HCT116 (cell line): ENCODE data around the gene ALDH3A2. TPM values are rescaled to one million over a fixed set of nuclear protein-coding genes. Genes with fewer than 3 reads are reported as not detected.
A peak's percentile ranks its signal among the peaks of the same experiment; 100 is the strongest.

Experiments
- ATAC-seq: fragments of 200-7000 bp; cut with Tn5 transposase; 2 replicates; pipeline ENCODE4 v1.9.1; 2020; ENCODE audit warnings: mild to moderate bottlenecking, moderate library complexity
- BruUV-seq: library from RNA; stranded (reverse); fragments of 400-500 nt; replicated peaks from 2 replicates; lab custom pipeline; 2021; lab: Mats Ljungman, UMichigan
- CTCF ChIA-PET: fragments of 300-600 bp; sonication (Branson Sonifier 250); formaldehyde crosslinking; loops from one replicate; lab custom pipeline; 2021; ENCODE audit warnings: antibody characterized with exemption; lab: Charles Lee
- POLR2A ChIA-PET: fragments of 300-600, 350-600 bp; sonication (Branson Sonifier 250); formaldehyde crosslinking; loops from one replicate; lab custom pipeline; 2021; ENCODE audit warnings: antibody characterized with exemption; lab: Charles Lee
- RAD21 ChIA-PET, 2 experiments: fragments of 300-600 bp; sonication (Branson Sonifier 250); formaldehyde crosslinking; loops; one replicate each; lab custom pipeline; 2023; ENCODE audit warnings: low total read pairs in 2 of 2; ENCODE audit not compliant: uncharacterized antibody in 2 of 2, unreplicated experiment in 2 of 2, low non-redundant PET in 1 of 2; lab: Charles Lee
- DNase-seq: peaks from one replicate; pipeline ENCODE4 v3.0.0-alpha.2; 2010; ENCODE audit warnings: low read depth, low spot score
- H2AFZ ChIP-seq: fragments of 200-600 bp; shearing (Covaris generic), sonication (generic); 2 replicates; pipeline ENCODE4 v1.6.1; 2017; ENCODE audit warnings: low read depth, mixed run types, mixed read lengths, antibody characterized with exemption, low read length; ENCODE audit not compliant: poor library complexity, severe bottlenecking
- H3K27ac ChIP-seq: 2 replicates; pipeline ENCODE4 v1.5.1; 2012; ENCODE audit warnings: low read depth, low read length
- H3K27me3 ChIP-seq: fragments of 200-600 bp; sonication (generic); 2 replicates; pipeline ENCODE4 v1.6.1; 2016; ENCODE audit warnings: mixed run types, low read length, mixed read lengths; ENCODE audit not compliant: insufficient read depth
- H3K36me3 ChIP-seq, 2 experiments: fragments of 200-500 bp in 1 of 2; fragments of 200-600 bp in 1 of 2; sonication (Bioruptor generic) in 1 of 2; sonication (generic) in 1 of 2; 2 replicates each; pipeline versions ENCODE4 v1.5.1 to v1.6.1; 2014 to 2016; ENCODE audit warnings: low read length in 2 of 2, inconsistent platforms in 1 of 2, mixed read lengths in 1 of 2, mixed run types in 1 of 2; ENCODE audit not compliant: insufficient read depth in 2 of 2, control insufficient read depth in 1 of 2
- H3K4me1 ChIP-seq, 2 experiments: fragments of 200-600 bp in 1 of 2; sonication (generic) in 1 of 2; 2 replicates each; pipeline versions ENCODE4 v1.5.1 to v1.6.1; 2012 to 2017; ENCODE audit warnings: low read length in 2 of 2, inconsistent platforms in 1 of 2, mild to moderate bottlenecking in 1 of 2, mixed read lengths in 1 of 2, mixed run types in 1 of 2, moderate library complexity in 1 of 2; ENCODE audit not compliant: insufficient read depth in 2 of 2, control insufficient read depth in 1 of 2
- H3K4me2 ChIP-seq: fragments of 200-600 bp; sonication (generic); 2 replicates; pipeline ENCODE4 v1.6.1; 2017; ENCODE audit warnings: mixed run types, low read length, mixed read lengths
- H3K4me3 ChIP-seq, 2 experiments: fragments of 200-600 bp in 1 of 2; sonication (generic) in 1 of 2; replicated peaks in 1 of 2; 2 replicates each; pipeline ENCODE4 v1.5.1; 2011 to 2016; ENCODE audit warnings: low read length in 2 of 2, control low read depth in 1 of 2, low read depth in 1 of 2, mild to moderate bottlenecking in 1 of 2, mixed read lengths in 1 of 2, mixed run types in 1 of 2
- H3K79me2 ChIP-seq: fragments of 200-600 bp; sonication (generic); 2 replicates; pipeline ENCODE4 v1.6.1; 2017; ENCODE audit warnings: mild to moderate bottlenecking, mixed run types, low read length, moderate library complexity, mixed read lengths; ENCODE audit not compliant: insufficient read depth
- H3K9ac ChIP-seq: fragments of 200-600 bp; sonication (generic); 2 replicates; pipeline ENCODE4 v1.6.1; 2016; ENCODE audit warnings: low read length, mixed read lengths
- H3K9me2 ChIP-seq: fragments of 200-600 bp; sonication (generic), shearing (Covaris generic); 2 replicates; pipeline ENCODE4 v1.6.1; 2017; ENCODE audit warnings: mixed run types, mild to moderate bottlenecking, moderate library complexity; ENCODE audit not compliant: insufficient read depth
- H3K9me3 ChIP-seq, 2 experiments: fragments of 200-500 bp in 1 of 2; fragments of 200-600 bp in 1 of 2; sonication (Bioruptor generic) in 1 of 2; sonication (generic) in 1 of 2; 2 replicates each; pipeline ENCODE4 v1.6.1; 2014 to 2017; ENCODE audit warnings: low read length in 2 of 2, mixed read lengths in 2 of 2, inconsistent platforms in 1 of 2, low read depth in 1 of 2, mild to moderate bottlenecking in 1 of 2, mixed run types in 1 of 2, moderate library complexity in 1 of 2; ENCODE audit not compliant: control insufficient read depth in 1 of 2, insufficient read depth in 1 of 2
- H4K20me1 ChIP-seq: fragments of 200-600 bp; sonication (generic), shearing (Covaris generic); 2 replicates; pipeline ENCODE4 v1.6.1; 2017; ENCODE audit warnings: mixed run types, mild to moderate bottlenecking, moderate library complexity; ENCODE audit not compliant: insufficient read depth
- POLR2AphosphoS5 ChIP-seq: IDR thresholded peaks from 2 replicates; pipeline ENCODE4 v1.6.1; 2011; ENCODE audit warnings: mild to moderate bottlenecking, low read depth, low read length, moderate library complexity
- RAD21 ChIP-seq: IDR thresholded peaks from 2 replicates; pipeline ENCODE4 v1.6.1; 2012; ENCODE audit warnings: low read depth, mild to moderate bottlenecking
- SP1 ChIP-seq: IDR thresholded peaks from 2 replicates; pipeline ENCODE4 v1.6.1; 2012; ENCODE audit warnings: low read depth
- TCF7L2 ChIP-seq: IDR thresholded peaks from 2 replicates; pipeline ENCODE4 v1.7.0; 2011; ENCODE audit warnings: borderline replicate concordance, inconsistent platforms; ENCODE audit not compliant: insufficient read depth, insufficient read length; ENCODE audit errors: extremely low read depth
- ZFX ChIP-seq: fragments of 450-650 bp; IDR thresholded peaks from 2 replicates; pipeline ENCODE4 v1.6.1; 2017
- intact Hi-C: fragments of 100-400 bp; cut with micrococcal nuclease; formaldehyde crosslinking; loops from 2 replicates; pipeline ENCODE4 v1.10.0; 2022
- total RNA-seq: library from RNA; stranded (reverse); gene quantifications from one replicate; pipeline ENCODE4 v1.2.1, GENCODE V29; 2021; ENCODE audit not compliant: unreplicated experiment
- TF ChIP-seq, protein P1 (sequence below), 3 experiments: fragments of 200-600 bp in 1 of 3; sonication (generic) in 1 of 3; IDR thresholded peaks in 2 of 3; conservative IDR thresholded peaks in 1 of 3; 2 replicates each; pipeline ENCODE4 v1.5.1; 2012 to 2017; ENCODE audit warnings: low read depth in 2 of 3, low read length in 2 of 3, antibody characterized with exemption in 1 of 3, borderline replicate concordance in 1 of 3, control low read depth in 1 of 3, mild to moderate bottlenecking in 1 of 3, mixed read lengths in 1 of 3, mixed run types in 1 of 3, moderate library complexity in 1 of 3; ENCODE audit not compliant: insufficient read depth in 1 of 3

The ALDH3A2 gene
- total RNA-seq, 1 experiment from 2014 or later = 86.8 TPM

GRCh38 chr17:19713462-19713861 is 64.9 kb downstream of the ALDH3A2 start:
- intact Hi-C loops = no loop called here
- CTCF ChIA-PET = interaction anchor here (0.6 kb wide), 1 partner anchor 153 kb away, joined by 4 read pairs; no protein-coding TSS in a partner anchor
- H3K27ac ChIP-seq = no peak overlapping the region

DNA sequence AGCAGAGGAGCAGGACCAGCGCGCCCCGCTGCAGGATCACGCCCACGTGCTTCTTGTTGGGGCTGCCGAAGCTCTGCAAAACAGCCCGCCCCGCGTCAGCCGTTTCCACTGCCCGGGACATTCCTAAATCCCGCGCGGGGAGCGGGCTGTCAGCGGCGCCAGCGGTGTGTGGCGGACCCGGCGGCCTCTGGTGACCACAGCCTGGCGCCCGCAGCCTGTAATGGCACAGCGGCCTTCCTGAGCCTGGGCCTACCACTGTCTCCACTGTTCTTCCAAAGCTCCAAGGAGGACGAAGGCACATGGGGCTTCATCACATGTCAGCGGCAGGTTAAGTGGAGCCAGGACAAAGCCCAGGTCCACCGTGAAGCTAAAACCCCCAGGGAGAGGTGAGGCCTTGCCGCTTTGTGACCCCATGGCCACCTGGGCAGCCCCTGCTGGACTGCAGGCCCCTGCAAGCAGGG is 65.4 kb downstream of the ALDH3A2 start:
- H3K27ac ChIP-seq = no peak overlapping the region
- no peak overlapping the region for H2AFZ ChIP-seq
- CTCF ChIA-PET = interaction anchor here (0.6 to 1.1 kb wide), 3 partner anchors 48 to 168 kb away, joined by 3 to 4 read pairs (median 4); no protein-coding TSS in a partner anchor
- TF ChIP-seq ZFX (no peak), SP1 (no peak), RAD21 (no peak), TCF7L2 (no peak), POLR2AphosphoS5 (no peak)
- TF ChIP-seq, protein P1, sequence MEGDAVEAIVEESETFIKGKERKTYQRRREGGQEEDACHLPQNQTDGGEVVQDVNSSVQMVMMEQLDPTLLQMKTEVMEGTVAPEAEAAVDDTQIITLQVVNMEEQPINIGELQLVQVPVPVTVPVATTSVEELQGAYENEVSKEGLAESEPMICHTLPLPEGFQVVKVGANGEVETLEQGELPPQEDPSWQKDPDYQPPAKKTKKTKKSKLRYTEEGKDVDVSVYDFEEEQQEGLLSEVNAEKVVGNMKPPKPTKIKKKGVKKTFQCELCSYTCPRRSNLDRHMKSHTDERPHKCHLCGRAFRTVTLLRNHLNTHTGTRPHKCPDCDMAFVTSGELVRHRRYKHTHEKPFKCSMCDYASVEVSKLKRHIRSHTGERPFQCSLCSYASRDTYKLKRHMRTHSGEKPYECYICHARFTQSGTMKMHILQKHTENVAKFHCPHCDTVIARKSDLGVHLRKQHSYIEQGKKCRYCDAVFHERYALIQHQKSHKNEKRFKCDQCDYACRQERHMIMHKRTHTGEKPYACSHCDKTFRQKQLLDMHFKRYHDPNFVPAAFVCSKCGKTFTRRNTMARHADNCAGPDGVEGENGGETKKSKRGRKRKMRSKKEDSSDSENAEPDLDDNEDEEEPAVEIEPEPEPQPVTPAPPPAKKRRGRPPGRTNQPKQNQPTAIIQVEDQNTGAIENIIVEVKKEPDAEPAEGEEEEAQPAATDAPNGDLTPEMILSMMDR (IDR thresholded peaks at IDR 0.05 in 2 of 3, conservative IDR thresholded peaks at IDR 0.05 in 1 of 3; ENCODE audit: borderline replicate concordance in 1 of 3, insufficient read depth in 1 of 3, low read depth in 2 of 3, low read length in 2 of 3) = no peak
- TF ChIP-seq, all 23 proteins: peak for 0
- BruUV-seq = no TSS peak
- intact Hi-C loops = no loop called here
- H3K36me3 ChIP-seq = no peaks in the 10 kb centered on the region
- no peaks in the 10 kb centered on the region for H3K27me3 ChIP-seq
- no peak overlapping the region for H3K9ac ChIP-seq
- no peak overlapping the region for H3K4me3 ChIP-seq
- no peak overlapping the region for H3K4me2 ChIP-seq
- no peaks in the 10 kb centered on the region for H3K9me3 ChIP-seq
- ATAC-seq (no peak), DNase-seq (no peak)
- H3K4me1 ChIP-seq = peaks cover 0 to 10% of the 10 kb centered on the region in 2 experiments; a peak in 3 of 4 replicates
- H3K79me2 ChIP-seq = no peaks in the 10 kb centered on the region
- ChIA-PET POLR2A (no interaction called here), RAD21 (no interaction called here)
- H4K20me1 ChIP-seq = no peaks in the 10 kb centered on the region
- no peaks in the 10 kb centered on the region for H3K9me2 ChIP-seq

More at GRCh38 chr17:19713462-19713861, 64.9 kb downstream of the ALDH3A2 start:
- Histone ChIP-seq H3K4me3 (no peak overlapping the region), H3K4me1 (peaks cover 0 to 6% of the 10 kb centered on the region in 2 experiments; a peak in 2 of 4 replicates)
- TF ChIP-seq, protein P1 (IDR thresholded peaks at IDR 0.05 in 2 of 3, conservative IDR thresholded peaks at IDR 0.05 in 1 of 3; ENCODE audit: borderline replicate concordance in 1 of 3, insufficient read depth in 1 of 3, low read depth in 2 of 3, low read length in 2 of 3) = peak in 2 of 3 experiments; percentile 38 to 40; a peak in 3 of 6 replicates
- TF ChIP-seq TCF7L2 = no peak
- TF ChIP-seq, all 23 proteins: peak for 1
- Histone ChIP-seq H3K9me2 (no peaks in the 10 kb centered on the region), H2AFZ (no peak overlapping the region), H3K79me2 (no peaks in the 10 kb centered on the region), H4K20me1 (no peaks in the 10 kb centered on the region), H3K36me3 (no peaks in the 10 kb centered on the region), H3K4me2 (no peak overlapping the region), H3K9me3 (no peaks in the 10 kb centered on the region), H3K9ac (no peak overlapping the region), H3K27me3 (no peaks in the 10 kb centered on the region)
- ATAC-seq (peak; percentile 77), DNase-seq (no peak)
- POLR2A ChIA-PET = no interaction called here
- RAD21 ChIA-PET = no interaction called here
- no TSS peak for BruUV-seq
